Small intestine (tissue), 7 donors: ENCODE measurements around the gene IDNK. TPM values are rescaled to one million over a fixed set of nuclear protein-coding genes. Genes with fewer than 3 reads are reported as not detected.

Experiments
- DNase-seq, 2 donors: peaks; one replicate each; pipeline versions ENCODE4 v3.0.0 to v3.0.0-alpha.2; 2013
- FAIRE-seq: peaks from 2 replicates; lab custom pipeline; 2012; peaks lifted over from hg19 to GRCh38; lab: Jason Lieb, UNC
- H3K27ac ChIP-seq, 3 donors: one replicate each; pipeline ENCODE4 v1.5.1; 2013; ENCODE audit warnings: low read length in 2 of 3, mild to moderate bottlenecking in 2 of 3, control low read depth in 1 of 3, inconsistent platforms in 1 of 3, low read depth in 1 of 3, moderate library complexity in 1 of 3
- H3K27me3 ChIP-seq, 3 donors: one replicate each; pipeline ENCODE4 v1.6.1; 2013; ENCODE audit warnings: low read length in 3 of 3, inconsistent platforms in 1 of 3; ENCODE audit not compliant: control insufficient read depth in 3 of 3, insufficient read depth in 3 of 3
- H3K36me3 ChIP-seq, 3 donors: one replicate each; pipeline ENCODE4 v1.6.1; 2013; ENCODE audit warnings: low read length in 3 of 3, inconsistent platforms in 1 of 3, low read depth in 1 of 3, mild to moderate bottlenecking in 1 of 3, moderate library complexity in 1 of 3; ENCODE audit not compliant: control insufficient read depth in 3 of 3, insufficient read depth in 2 of 3
- H3K4me1 ChIP-seq, 3 donors: one replicate each; pipeline ENCODE4 v1.6.1; 2013; ENCODE audit warnings: low read length in 2 of 3, inconsistent platforms in 1 of 3, low read depth in 1 of 3, mild to moderate bottlenecking in 1 of 3, moderate library complexity in 1 of 3; ENCODE audit not compliant: control insufficient read depth in 3 of 3, insufficient read depth in 2 of 3
- H3K4me3 ChIP-seq, 3 donors: one replicate each; pipeline ENCODE4 v1.5.1; 2013; ENCODE audit warnings: low read length in 3 of 3, control low read depth in 1 of 3, inconsistent platforms in 1 of 3, low read depth in 1 of 3, mild to moderate bottlenecking in 1 of 3, moderate library complexity in 1 of 3
- H3K9me3 ChIP-seq, 2 donors: one replicate each; pipeline ENCODE4 v1.6.1; 2013; ENCODE audit warnings: low read depth in 1 of 2, low read length in 1 of 2; ENCODE audit not compliant: control insufficient read depth in 2 of 2, insufficient read depth in 1 of 2
- WGBS, 3 donors: extraction: QIAGEN DNeasy Blood & Tissue Kit; methylation state at CpG; one replicate each; pipeline ENCODE4 v1.1.7; 2013; 5-methylcytosine and 5-hydroxymethylcytosine counted together
- polyA plus RNA-seq, 4 donors: library from polyadenylated mRNA; stranded (reverse) in 3 of 4; unstranded in 1 of 4; fragments of 200-250 nt in 3 of 4; fragments of 120-200 nt in 1 of 4; gene quantifications; one replicate each; pipeline versions ENCODE4 v1.2.1 to v1.2.3, GENCODE V29; 2013
- donor health status: healthy with polysubstance abuse.
- donor health status: control.
- donor health status: control.
- donor health status: Bipolar disorder and iron deficiency.
- donor health status: healthy.

Gene IDNK
- polyA plus RNA-seq, 4 donors, result 13.0 to 73.4 (median 30.8) TPM

- Histone ChIP-seq H3K27me3 (no peaks in the 10 kb centered on the region), H3K4me1 (peaks cover 0 to 2% (median 0%) of the 10 kb centered on the region in 3 donors), H3K4me3 (no peak overlapping the region), H3K36me3 (peaks cover 10 to 23% (median 12%) of the 10 kb centered on the region in 3 donors), H3K27ac (no peak overlapping the region), H3K9me3 (no peaks in the 10 kb centered on the region)
- DNase-seq (no peak), FAIRE-seq (no peak)
- WGBS, 3 donors, result 60 to 73% (median 64%) methylated on average over 1 of the region's 1 CpG
Measured at GRCh38 chr9:83655433-83655832, 32.5 kb downstream of the IDNK start.

GRCh38 chr9:83656032-83656680 is 33.2 kb downstream of the IDNK start:
- Histone ChIP-seq H3K36me3 (peaks cover 9 to 24% (median 12%) of the 10 kb centered on the region in 3 donors), H3K4me1 (peaks cover 0 to 2% (median 0%) of the 10 kb centered on the region in 3 donors), H3K27me3 (no peaks in the 10 kb centered on the region), H3K27ac (no peak overlapping the region), H3K4me3 (no peak overlapping the region), H3K9me3 (no peaks in the 10 kb centered on the region)
- DNase-seq, result no peak
- WGBS, 3 donors, result 86 to 92% (median 89%) methylated on average over 2 of the region's 2 CpGs
- no peak for FAIRE-seq

GRCh38 chr9:83656952-83657351 is 34.0 kb downstream of the IDNK start:
- no peak for FAIRE-seq
- Histone ChIP-seq H3K36me3 (peaks cover 9 to 27% (median 12%) of the 10 kb centered on the region in 3 donors), H3K27ac (no peak overlapping the region), H3K4me1 (peaks cover 0 to 2% (median 0%) of the 10 kb centered on the region in 3 donors), H3K27me3 (no peaks in the 10 kb centered on the region), H3K9me3 (no peaks in the 10 kb centered on the region), H3K4me3 (no peak overlapping the region)
- 79 to 92% (median 83%) methylated on average over 6 of the region's 6 CpGs for WGBS, 3 donors
- no peak for DNase-seq

GRCh38 chr9:83662933-83663332 is 40.0 kb downstream of the IDNK start:
- Histone ChIP-seq H3K9me3 (no peaks in the 10 kb centered on the region), H3K27me3 (no peaks in the 10 kb centered on the region), H3K4me3 (no peak overlapping the region), H3K27ac (no peak overlapping the region), H3K4me1 (peaks cover 0 to 2% (median 0%) of the 10 kb centered on the region in 3 donors), H3K36me3 (peaks cover 2 to 24% (median 17%) of the 10 kb centered on the region in 3 donors)
- DNase-seq (no peak), FAIRE-seq (no peak)
- WGBS, 3 donors, result 97 to 99% (median 98%) methylated on average over 3 of the region's 3 CpGs

GRCh38 chr9:83665580-83666200 is 42.7 kb downstream of the IDNK start:
- H3K4me3 ChIP-seq, result no peak overlapping the region
- FAIRE-seq (no peak), DNase-seq (no peak)
- no peaks in the 10 kb centered on the region for H3K27me3 ChIP-seq
- WGBS, 3 donors, result 52 to 65% (median 60%) methylated on average over 5 of the region's 5 CpGs
- H3K4me1 ChIP-seq, result no peaks in the 10 kb centered on the region
- H3K27ac ChIP-seq, result no peak overlapping the region
- H3K9me3 ChIP-seq, result no peaks in the 10 kb centered on the region
- peaks cover 2 to 18% (median 17%) of the 10 kb centered on the region in 3 donors for H3K36me3 ChIP-seq

GRCh38 chr9:83669067-83669466 is 46.1 kb downstream of the IDNK start:
- H3K36me3 ChIP-seq, result peaks cover 4 to 22% (median 19%) of the 10 kb centered on the region in 3 donors
- no peak overlapping the region for H3K4me3 ChIP-seq
- 95 to 98% (median 98%) methylated on average over 1 of the region's 1 CpG for WGBS, 3 donors
- FAIRE-seq (no peak), DNase-seq (no peak)
- no peaks in the 10 kb centered on the region for H3K4me1 ChIP-seq
- no peak overlapping the region for H3K27ac ChIP-seq
- no peaks in the 10 kb centered on the region for H3K9me3 ChIP-seq
- H3K27me3 ChIP-seq, result no peaks in the 10 kb centered on the region

GRCh38 chr9:83670381-83670780 is 47.4 kb downstream of the IDNK start:
- Histone ChIP-seq H3K27me3 (no peaks in the 10 kb centered on the region), H3K4me1 (no peaks in the 10 kb centered on the region), H3K36me3 (peaks cover 2 to 14% (median 13%) of the 10 kb centered on the region in 3 donors), H3K9me3 (no peaks in the 10 kb centered on the region), H3K4me3 (no peak overlapping the region), H3K27ac (no peak overlapping the region)
- 90 to 96% (median 95%) methylated on average over 5 of the region's 5 CpGs for WGBS, 3 donors
- DNase-seq, result no peak
- no peak for FAIRE-seq

GRCh38 chr9:83671451-83671850 is 48.5 kb downstream of the IDNK start:
- H3K4me1 ChIP-seq, result no peaks in the 10 kb centered on the region
- FAIRE-seq (no peak), DNase-seq (no peak)
- H3K27ac ChIP-seq, result no peak overlapping the region
- H3K27me3 ChIP-seq, result no peaks in the 10 kb centered on the region
- 45 to 76% (median 70%) methylated on average over 1 of the region's 1 CpG for WGBS, 3 donors
- H3K9me3 ChIP-seq, result no peaks in the 10 kb centered on the region
- H3K4me3 ChIP-seq, result no peak overlapping the region
- H3K36me3 ChIP-seq, result peaks cover 2 to 14% (median 13%) of the 10 kb centered on the region in 3 donors
